GM18870 (cell line): ENCODE data around the gene PUDP.
"Not testable (repeated sequence)": the region's sequence is repeated elsewhere in the genome, so short reads cannot be mapped to it uniquely, and the experiment has no call there.

Experiments used
- ATAC-seq: cut with Tn5 transposase; IDR thresholded peaks from one replicate; pipeline ENCODE4 v1.9.1; 2021; ENCODE audit warnings: moderate library complexity; ENCODE audit not compliant: unreplicated experiment

PUDP gene

DNA sequence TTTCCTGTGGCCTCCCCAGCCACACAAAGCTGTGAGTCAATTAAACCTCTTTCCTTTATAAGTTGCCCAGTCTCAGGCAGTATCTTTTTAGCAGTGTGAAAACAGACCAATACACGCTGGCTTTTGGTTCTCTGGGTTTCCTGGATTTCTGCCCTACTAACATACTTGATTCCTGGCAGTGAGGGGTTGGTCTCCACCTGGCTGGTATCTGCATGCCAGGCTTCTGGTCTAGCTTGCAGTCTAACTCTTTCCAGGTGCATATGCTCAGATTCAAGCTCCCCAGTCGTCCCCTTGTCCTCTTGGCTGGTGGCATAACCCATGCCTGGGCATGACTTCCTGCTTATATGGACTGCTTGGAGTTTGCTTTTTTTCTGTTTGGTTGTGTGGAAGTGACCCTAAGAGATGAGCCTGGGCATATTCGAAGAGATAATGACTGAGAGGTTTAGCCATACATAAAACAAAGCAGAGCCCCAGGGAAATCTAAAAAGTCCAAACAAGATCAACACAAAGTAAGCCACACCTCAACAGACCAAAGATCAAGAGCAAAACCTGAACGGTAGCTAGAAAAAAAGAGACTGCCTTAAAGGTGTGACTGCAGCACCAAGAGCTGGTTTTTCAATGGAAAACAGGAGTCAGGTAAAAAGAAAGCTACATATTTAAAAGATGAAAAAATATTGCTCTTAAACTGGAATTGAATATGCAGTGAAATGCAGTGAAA lies 102.6 kb downstream of the PUDP start:
- no peak for ATAC-seq

DNA sequence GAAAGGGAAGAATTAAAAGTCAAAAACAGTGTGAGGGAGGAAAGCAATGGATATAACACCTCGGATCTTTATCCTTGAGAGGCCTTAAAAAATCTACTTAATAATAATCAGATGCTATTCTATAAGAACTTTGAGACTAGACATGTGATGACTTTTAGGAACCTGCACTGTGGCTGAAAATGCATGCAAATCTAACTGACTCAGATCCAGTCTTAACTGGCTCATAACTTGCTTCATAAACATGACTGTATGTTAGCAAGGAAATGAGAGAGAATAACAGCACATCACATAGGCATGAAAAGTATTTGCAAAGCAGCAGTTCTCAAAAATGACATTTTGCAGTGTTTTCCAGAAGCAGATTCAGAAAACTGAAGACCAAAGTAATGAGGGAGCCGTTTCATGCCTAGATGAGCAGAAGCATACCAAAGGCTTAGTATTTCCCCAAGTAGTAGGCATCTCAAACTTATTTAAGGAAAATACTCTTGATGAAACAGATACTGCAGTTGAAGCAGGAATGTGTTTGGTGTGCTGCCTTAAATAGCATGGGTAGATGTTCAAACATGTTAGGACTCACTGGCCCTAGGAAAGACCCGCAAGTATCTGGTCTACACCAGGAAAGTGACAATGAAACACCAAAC lies 104.0 kb downstream of the PUDP start:
- ATAC-seq: not testable (repeated sequence)

DNA sequence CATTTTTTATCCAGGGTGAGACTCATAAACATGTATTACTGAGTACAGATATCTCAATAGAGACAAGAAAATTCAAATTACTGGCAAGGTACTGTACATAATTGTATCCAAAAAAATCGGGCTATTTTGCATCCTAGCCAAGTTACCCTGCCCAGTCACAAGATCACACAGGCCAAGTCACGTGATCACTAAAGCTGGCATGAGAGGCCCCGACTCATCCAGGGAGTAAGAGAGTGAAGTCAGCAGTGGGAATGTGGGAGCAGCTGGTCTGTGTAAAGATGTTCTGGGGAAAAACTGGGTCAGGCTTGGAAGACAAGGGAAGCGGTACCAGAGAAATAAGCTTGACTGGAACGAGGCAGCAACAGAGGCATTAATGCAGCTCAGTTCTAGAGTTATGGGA lies 119.7 kb downstream of the PUDP start:
- no peak for ATAC-seq

DNA sequence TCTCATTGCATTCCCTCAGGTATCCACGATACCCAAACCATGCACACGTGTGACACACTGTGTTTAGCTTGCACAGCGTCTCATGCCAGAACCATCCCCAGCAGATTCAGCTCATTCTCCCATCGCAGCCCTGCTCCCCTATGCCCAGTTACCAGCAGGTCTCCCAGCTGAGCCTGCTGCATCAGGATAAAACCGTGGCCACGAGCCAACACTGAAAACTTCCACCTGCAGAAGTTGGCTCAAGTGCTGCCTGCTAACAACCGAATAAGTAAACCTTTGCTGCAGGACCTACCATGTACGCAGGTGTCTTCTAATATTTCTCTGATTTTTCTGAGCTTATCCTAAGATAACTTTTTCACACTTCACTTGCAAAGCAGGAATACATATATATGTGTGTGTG lies 120.9 kb downstream of the PUDP start:
- no peak for ATAC-seq

DNA sequence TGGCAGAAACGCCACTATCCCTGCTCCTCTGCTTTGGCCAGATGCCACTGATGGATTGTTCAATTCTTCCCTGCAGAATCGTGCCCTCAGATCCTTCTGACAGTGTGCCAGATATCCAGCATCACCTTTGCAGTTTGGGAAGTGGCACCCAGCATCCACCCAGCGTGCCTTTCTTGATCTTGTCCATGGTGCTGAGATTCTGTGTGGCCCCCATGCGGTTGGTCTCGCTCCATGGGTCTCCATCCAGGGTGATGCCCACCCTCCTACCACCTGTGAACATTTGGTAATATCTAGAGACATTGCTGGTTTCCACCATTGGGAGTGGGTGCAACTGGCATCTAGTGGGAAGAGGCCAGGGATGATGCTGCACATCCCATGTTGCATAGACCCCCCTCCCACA lies 121.6 kb downstream of the PUDP start:
- ATAC-seq: not testable (repeated sequence)

DNA sequence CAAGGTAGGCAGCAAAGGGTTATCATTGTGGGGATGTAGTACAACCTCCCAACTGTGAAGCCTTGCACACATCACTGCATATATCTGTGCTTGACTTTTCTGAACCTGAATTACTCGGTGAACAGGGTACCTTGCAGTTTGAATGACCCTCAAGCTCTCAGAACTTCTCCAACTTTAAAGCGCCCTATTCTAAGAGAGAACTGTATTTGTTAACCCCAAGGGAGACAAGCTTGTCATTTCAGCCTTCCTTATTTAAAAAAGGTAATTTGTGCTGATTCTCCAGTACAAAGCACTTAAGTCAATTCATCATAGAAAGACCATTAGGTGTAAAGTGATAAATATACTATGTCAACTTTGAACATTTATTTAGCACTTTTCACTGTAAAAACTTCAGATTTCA lies 122.5 kb downstream of the PUDP start:
- no peak for ATAC-seq

DNA sequence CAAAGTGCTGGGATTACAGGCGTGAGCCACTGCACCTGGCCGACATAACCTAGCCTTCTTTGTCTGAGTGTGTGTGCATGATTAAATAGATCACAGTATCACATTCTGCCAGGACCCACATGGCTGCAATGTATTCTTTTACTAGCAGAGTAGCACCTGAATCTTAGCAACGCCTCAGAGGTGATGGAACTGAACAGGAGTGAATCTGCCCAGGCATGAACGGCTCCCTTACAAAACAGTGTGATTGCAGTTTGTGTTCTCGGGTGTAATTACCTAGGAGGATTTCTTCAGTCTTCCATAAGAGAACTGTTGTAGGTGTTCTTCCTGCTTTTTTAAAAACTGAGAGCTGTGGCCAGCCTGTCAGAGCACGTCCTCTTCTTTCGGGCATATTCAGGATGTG lies 123.1 kb downstream of the PUDP start:
- ATAC-seq: no peak

DNA sequence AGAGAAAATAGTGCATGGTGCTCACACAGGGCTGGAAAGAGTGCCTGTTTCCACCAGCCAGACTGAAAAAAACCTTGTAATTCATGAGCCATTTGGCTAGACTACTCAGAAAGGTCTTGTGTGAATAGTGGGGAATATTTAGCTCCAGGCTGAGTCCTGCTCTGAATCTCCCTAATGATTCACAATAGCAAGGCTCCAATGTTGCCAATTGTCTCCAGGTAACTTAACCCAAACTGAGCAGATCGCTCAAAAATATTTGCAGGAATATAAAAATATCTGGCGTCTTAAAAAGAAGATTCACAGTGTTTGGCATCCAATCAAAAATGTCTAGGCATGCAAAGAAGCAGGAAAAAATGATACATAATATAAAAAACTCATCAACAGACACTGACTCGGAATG lies 125.0 kb downstream of the PUDP start:
- not testable (repeated sequence) for ATAC-seq

DNA sequence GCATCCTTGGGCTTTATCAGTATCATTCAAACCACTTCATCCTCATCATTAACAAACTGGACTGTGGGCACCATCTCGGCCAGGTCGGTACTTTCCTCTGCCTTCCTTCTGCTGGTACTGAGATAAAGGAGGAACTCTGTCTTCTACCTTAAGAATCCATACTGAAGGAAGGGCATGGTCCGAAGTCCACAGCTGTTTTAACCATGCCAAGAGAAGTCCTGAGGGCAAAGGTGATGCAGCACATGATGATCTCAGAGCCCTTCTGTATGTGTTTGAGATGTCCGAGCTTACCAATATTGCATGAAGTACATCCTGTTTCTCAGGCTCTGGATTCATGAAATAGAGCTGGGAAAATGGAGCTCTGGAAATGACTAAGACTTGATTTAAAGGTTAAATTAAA lies 126.0 kb downstream of the PUDP start:
- ATAC-seq: no peak

DNA sequence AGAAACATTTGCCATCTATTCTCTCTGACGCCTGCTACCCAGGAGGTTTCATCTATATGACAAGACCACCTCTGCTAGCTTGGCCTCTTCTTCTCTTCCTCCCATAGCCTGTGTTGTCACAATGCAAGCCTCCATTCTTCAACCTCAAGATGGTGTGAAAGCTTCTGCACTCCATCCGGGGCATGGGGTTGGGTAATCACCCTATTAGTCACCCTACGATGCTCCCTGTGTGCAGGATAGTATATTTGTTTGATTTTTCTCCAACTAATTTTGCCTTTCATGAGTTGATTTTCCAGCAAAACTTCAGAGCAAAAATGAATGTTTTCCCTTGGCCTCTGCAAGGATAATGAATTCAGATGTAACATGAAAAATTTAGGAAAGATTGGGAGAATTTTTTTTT lies 128.4 kb downstream of the PUDP start:
- ATAC-seq: no peak

DNA sequence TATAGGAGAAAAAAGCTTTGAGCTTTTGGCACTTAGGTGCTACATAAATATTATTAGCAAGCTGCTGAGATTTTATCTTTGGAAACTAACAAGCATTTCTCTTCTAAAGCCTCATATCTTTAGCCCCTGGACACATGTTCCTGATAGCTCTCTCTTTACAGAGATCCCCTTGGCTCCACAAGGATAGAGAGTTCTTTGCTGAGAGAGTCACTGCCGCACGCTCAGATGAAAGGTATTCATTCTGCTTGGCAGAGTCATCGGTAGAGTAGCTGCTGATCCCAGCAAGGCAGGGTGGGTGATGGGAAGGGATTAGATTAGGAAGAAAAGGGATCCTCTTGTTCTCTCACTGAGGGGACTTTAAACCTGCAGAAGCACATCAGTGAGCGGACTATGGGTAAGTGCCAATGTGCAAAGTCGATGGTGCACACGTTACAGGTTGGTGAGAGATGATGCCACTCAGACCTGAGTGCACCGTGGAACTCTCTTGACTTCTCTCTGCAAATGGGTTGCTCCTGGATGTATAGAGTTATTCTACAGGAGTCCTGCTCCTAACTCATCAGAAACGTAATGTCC lies 135.6 kb downstream of the PUDP start:
- ATAC-seq: not testable (repeated sequence)

DNA sequence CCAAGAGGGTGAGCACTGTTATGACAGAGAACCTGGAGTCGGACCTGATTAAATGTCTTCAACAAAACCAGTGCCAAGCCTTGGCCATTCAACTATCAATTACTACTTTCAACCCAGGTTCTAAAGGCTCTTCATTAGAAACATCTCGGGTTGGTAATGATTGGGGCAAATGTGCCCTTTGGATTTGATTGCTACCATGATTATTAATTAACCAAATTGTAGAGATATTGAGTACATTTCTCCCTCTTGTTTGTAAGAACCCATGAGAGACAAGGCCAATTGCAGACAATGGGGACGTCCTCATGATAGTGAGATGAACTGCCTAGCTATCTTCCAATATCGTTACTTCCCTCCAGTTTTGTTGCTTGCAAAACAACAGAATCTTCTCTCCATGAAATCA lies 137.1 kb downstream of the PUDP start:
- ATAC-seq: not testable (repeated sequence)

DNA sequence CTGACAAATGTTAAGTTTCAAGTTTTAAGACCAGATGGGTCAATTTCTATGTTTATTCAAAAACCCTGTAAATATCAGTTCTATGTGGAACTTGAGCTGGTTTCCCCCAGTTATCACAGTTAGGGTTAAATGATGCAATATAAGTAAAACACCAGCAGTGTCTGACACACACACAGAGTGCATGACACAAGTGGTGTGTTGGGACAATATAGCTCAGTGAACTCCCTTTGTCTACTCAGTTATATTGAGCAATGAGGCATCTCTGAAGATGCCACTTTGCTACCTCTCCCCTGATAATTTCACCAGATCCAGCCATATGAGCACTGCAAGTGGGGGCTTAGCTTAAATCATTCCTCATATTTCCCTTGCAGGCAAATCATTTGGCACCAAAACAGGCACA lies 140.6 kb downstream of the PUDP start:
- ATAC-seq: not testable (repeated sequence)
